Activated T-cell treated with anti-CD3 and anti-CD28 coated beads, Interleukin-2, amount 50 U/mL, for 24 hours (primary cell): Measurements from ENCODE around the gene BRINP3.

ENCODE experiments used
- DNase-seq: peaks from one replicate; pipeline ENCODE4 v3.0.0-alpha.2; 2020
- H3K27ac Mint-ChIP-seq: 2 replicates; pipeline ENCODE4 v1.8.0; 2020; ENCODE audit warnings: mild to moderate bottlenecking, mixed read lengths
- H3K27me3 Mint-ChIP-seq: 2 replicates; pipeline ENCODE4 v1.8.0; 2020; ENCODE audit warnings: mixed read lengths
- H3K36me3 Mint-ChIP-seq: 2 replicates; pipeline ENCODE4 v1.8.0; 2020; ENCODE audit warnings: low read depth, mixed read lengths
- H3K4me1 Mint-ChIP-seq: 2 replicates; pipeline ENCODE4 v1.8.0; 2020; ENCODE audit warnings: low read depth, mixed read lengths
- H3K4me3 Mint-ChIP-seq: 2 replicates; pipeline ENCODE4 v1.8.0; 2020; ENCODE audit warnings: mild to moderate bottlenecking, moderate library complexity, mixed read lengths
- H3K9me3 Mint-ChIP-seq: 2 replicates; pipeline ENCODE4 v1.8.0; 2020; ENCODE audit warnings: mixed read lengths

BRINP3 gene

DNA sequence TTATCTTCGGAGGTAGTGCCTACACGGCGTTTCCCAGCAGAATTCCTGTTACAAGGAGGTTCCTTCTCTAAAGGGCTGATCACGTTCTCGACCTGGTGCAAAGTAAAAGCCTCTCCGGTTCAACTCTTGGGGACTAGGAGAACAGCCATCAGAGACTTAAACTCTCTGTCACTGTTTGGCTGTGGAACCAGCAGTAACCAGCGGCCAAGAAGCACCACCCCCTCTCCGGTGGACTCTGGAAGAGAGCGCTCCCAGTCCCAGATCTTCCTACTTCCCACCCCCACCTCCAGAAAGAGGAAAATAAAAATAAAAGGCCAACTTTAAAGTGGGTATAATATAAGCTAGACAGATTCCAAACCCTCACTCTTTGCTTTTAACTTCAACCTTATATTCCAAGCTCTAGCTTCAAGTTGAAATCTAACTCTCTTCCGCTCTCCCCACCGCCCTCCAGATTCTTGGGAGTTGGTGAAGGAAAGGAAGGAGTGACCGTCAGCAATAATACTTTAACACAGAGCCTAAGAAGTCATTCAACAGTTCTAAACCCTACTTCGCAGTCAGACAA lies 2.9 kb downstream of the BRINP3 start:
- Mint-ChIP-seq H3K36me3 (no peaks in the 10 kb centered on the region), H3K4me1 (peaks cover 7% of the 10 kb centered on the region), H3K9me3 (peaks cover 2% of the 10 kb centered on the region), H3K27ac (no peak overlapping the region), H3K27me3 (peaks cover 53% of the 10 kb centered on the region), H3K4me3 (no peak overlapping the region)
- no peak for DNase-seq

DNA sequence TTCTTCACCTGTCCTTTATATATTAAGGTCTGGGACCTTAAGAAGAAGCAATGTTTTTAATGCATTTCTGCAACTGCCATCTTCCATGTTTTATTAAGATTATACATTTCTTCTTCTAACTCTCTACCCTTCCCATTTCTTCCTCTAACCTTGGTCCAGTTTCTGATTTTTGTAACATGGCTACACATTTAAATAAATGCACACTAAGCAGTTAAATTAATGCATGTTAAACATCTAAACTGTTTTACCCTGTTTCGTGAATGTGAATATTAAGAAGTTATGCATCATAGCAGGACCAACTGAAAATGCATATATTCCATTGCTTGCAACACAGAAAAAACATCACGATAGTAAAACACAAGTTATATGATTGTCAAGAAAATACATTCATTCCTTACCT lies 3.7 kb downstream of the BRINP3 start:
- H3K4me1 Mint-ChIP-seq, result peaks cover 7% of the 10 kb centered on the region
- H3K36me3 Mint-ChIP-seq, result no peaks in the 10 kb centered on the region
- peaks cover 2% of the 10 kb centered on the region for H3K9me3 Mint-ChIP-seq
- peaks cover 48% of the 10 kb centered on the region for H3K27me3 Mint-ChIP-seq
- H3K4me3 Mint-ChIP-seq, result no peak overlapping the region
- no peak overlapping the region for H3K27ac Mint-ChIP-seq
- no peak for DNase-seq

DNA sequence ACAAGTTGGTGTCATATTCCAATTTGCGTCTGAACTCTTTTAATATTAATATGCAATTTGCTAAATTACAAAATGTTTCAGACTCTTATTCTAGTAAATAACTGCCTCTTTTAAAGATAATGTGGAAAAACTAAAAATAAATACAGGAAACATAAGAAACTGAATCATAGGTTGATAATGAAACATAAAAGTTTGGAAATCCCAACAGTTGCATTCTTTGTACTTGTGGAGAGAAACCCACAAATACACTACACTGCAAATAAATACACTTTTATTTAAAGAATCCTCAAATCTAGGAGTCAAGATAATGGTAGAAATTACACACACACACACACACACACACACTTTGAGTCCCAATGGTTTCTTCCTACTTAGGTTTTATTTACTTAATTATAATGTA lies 5.2 kb downstream of the BRINP3 start:
- Mint-ChIP-seq H3K36me3 (no peaks in the 10 kb centered on the region), H3K4me1 (no peaks in the 10 kb centered on the region), H3K27me3 (peaks cover 33% of the 10 kb centered on the region), H3K27ac (no peak overlapping the region), H3K4me3 (no peak overlapping the region), H3K9me3 (peaks cover 2% of the 10 kb centered on the region)
- DNase-seq, result no peak

- Mint-ChIP-seq H3K36me3 (no peaks in the 10 kb centered on the region), H3K4me1 (no peaks in the 10 kb centered on the region), H3K4me3 (no peak overlapping the region), H3K27me3 (peaks cover 29% of the 10 kb centered on the region), H3K27ac (no peak overlapping the region), H3K9me3 (peaks cover 2% of the 10 kb centered on the region)
- DNase-seq, result no peak
These were observed 5.6 kb downstream of the BRINP3 start for GRCh38 chr1:190472042-190472441.

DNA sequence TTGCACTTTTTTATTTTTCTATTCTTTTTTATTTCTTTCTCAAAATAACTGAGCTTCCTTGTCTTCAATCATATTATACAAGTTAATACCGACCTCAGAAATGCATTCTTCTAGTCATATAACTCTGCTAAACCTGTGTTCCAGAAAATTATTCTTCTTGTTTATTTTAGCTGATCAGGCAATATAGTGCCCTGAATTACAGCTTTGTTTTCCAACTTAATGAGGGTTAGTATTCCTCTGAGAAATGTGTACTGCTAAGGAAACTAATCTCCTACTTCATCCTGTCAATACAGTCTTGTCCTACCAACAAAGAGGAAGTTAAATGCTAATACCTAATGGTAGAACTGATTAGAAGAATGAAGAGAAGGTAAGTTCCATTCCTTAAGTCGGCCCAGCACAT lies 13.0 kb downstream of the BRINP3 start:
- Mint-ChIP-seq H3K4me3 (no peak overlapping the region), H3K9me3 (peaks cover 3% of the 10 kb centered on the region), H3K27me3 (no peaks in the 10 kb centered on the region), H3K36me3 (no peaks in the 10 kb centered on the region), H3K27ac (no peak overlapping the region), H3K4me1 (no peaks in the 10 kb centered on the region)
- no peak for DNase-seq

- DNase-seq, result no peak
- no peak overlapping the region for H3K4me3 Mint-ChIP-seq
- no peaks in the 10 kb centered on the region for H3K27me3 Mint-ChIP-seq
- no peaks in the 10 kb centered on the region for H3K4me1 Mint-ChIP-seq
- no peak overlapping the region for H3K27ac Mint-ChIP-seq
- H3K9me3 Mint-ChIP-seq, result peaks cover 3% of the 10 kb centered on the region
- H3K36me3 Mint-ChIP-seq, result no peaks in the 10 kb centered on the region
These were observed 21.5 kb downstream of the BRINP3 start for GRCh38 chr1:190456129-190456528.

DNA sequence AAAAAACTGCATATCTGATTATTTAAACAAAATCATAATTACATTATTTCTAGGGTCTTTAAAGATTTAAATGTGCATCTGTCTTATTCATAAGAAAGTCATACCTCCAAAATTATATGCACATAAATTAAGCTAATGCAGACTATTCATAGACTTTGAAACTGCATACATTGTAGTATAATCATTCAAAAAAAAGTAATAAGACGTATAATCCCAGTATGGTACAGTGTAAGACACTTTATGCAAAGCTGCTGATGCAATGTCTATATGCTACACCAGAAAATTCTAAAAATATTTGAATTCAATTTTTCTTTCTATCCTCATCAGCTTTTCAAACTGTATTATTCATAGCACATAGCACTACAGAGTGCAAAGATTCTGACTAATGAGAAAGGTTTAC lies 22.0 kb downstream of the BRINP3 start:
- H3K4me1 Mint-ChIP-seq, result no peaks in the 10 kb centered on the region

DNA sequence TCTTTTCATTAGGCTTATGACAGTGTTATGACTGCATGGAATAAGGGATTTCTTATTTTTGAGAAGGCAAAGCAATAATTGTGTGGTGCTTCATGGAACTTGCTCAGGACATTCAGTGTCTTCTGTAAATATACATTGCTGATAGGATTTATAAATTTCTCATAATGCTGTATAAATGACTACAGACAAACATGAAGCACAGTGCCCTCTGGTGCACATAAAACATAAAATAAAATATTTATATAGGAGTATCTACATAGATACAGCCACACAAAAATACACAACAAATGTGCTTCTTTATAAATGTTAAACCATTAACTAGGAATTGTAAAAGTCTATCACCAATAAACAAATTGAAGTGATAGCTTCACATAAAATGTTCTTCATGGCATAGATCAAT lies 24.1 kb downstream of the BRINP3 start:
- no peak for DNase-seq
- Mint-ChIP-seq H3K27ac (no peak overlapping the region), H3K4me3 (no peak overlapping the region), H3K9me3 (no peaks in the 10 kb centered on the region), H3K36me3 (no peaks in the 10 kb centered on the region), H3K4me1 (no peaks in the 10 kb centered on the region), H3K27me3 (no peaks in the 10 kb centered on the region)

More for the DNA sequence above, 22.0 kb downstream of the BRINP3 start:
- Mint-ChIP-seq H3K4me3 (no peak overlapping the region), H3K27ac (no peak overlapping the region), H3K9me3 (peaks cover under 1% of the 10 kb centered on the region), H3K36me3 (no peaks in the 10 kb centered on the region), H3K27me3 (no peaks in the 10 kb centered on the region)
- DNase-seq, result no peak

DNA sequence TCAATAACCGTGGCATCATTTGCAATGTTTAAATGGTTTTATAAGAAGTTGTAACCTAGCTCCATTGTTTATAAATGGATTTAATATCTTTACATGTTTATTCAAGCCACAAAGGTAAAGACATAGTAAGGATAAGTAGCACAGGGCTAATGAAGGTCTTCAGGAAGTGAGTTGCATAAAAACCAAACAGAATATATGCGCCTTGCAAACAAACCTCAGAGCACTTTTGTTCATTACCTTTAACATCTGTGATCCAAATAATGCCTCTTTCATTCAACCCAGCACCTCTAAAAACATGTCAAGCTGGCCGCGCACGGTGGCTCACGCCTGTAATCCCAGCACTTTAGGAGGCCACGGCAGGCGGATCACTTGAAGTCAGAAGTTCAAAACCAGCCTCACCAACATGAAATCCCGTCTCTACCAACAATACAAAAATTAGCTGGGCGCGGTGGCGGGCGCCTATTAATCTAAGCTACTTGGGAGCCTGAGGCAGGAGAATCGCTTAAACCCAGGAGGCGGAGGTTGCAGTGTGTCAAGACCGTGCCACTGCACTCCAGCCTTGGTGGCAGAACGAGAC lies 25.3 kb downstream of the BRINP3 start:
- DNase-seq, result no peak

GRCh38 chr1:190444464-190444863 lies 33.2 kb downstream of the BRINP3 start:
- peaks cover under 1% of the 10 kb centered on the region for H3K9me3 Mint-ChIP-seq
- H3K27me3 Mint-ChIP-seq, result no peaks in the 10 kb centered on the region
- no peaks in the 10 kb centered on the region for H3K36me3 Mint-ChIP-seq
- H3K4me3 Mint-ChIP-seq, result no peak overlapping the region
- DNase-seq, result no peak
- H3K4me1 Mint-ChIP-seq, result no peaks in the 10 kb centered on the region
- H3K27ac Mint-ChIP-seq, result no peak overlapping the region

More for the DNA sequence above, 25.3 kb downstream of the BRINP3 start:
- no peak overlapping the region for H3K27ac Mint-ChIP-seq
- no peaks in the 10 kb centered on the region for H3K9me3 Mint-ChIP-seq
- no peaks in the 10 kb centered on the region for H3K4me1 Mint-ChIP-seq
- H3K4me3 Mint-ChIP-seq, result no peak overlapping the region
- H3K27me3 Mint-ChIP-seq, result no peaks in the 10 kb centered on the region
- H3K36me3 Mint-ChIP-seq, result no peaks in the 10 kb centered on the region

DNA sequence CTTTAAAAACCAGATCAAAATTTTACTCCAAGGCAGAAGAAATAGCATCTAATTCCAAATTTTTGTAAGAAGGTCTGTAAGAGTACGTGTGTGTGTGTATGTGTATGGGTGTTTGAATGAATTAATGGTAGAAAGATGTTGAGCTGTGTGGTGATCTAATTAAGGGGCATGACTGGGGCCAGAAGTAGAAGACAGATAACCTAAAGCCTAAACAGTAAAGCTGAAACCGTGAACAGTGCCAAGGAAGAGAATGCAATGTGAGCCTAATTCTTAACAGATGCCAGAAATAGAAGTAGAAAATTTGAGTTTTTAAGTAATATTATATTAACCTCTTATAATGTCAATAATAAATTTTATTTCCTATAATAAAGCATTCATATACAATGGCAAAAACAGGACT lies 38.2 kb downstream of the BRINP3 start:
- peaks cover 8% of the 10 kb centered on the region for H3K9me3 Mint-ChIP-seq

GRCh38 chr1:190436615-190437014 lies 41.0 kb downstream of the BRINP3 start:
- no peak overlapping the region for H3K4me3 Mint-ChIP-seq
- H3K36me3 Mint-ChIP-seq, result no peaks in the 10 kb centered on the region
- no peak overlapping the region for H3K27ac Mint-ChIP-seq
- no peak for DNase-seq
- no peaks in the 10 kb centered on the region for H3K4me1 Mint-ChIP-seq
- H3K9me3 Mint-ChIP-seq, result peaks cover 8% of the 10 kb centered on the region
- no peaks in the 10 kb centered on the region for H3K27me3 Mint-ChIP-seq

More for the DNA sequence above, 38.2 kb downstream of the BRINP3 start:
- Mint-ChIP-seq H3K4me3 (no peak overlapping the region), H3K36me3 (no peaks in the 10 kb centered on the region), H3K4me1 (no peaks in the 10 kb centered on the region), H3K27ac (no peak overlapping the region), H3K27me3 (no peaks in the 10 kb centered on the region)
- DNase-seq, result no peak

GRCh38 chr1:190429932-190430331 lies 47.7 kb downstream of the BRINP3 start:
- H3K9me3 Mint-ChIP-seq, result no peaks in the 10 kb centered on the region
- H3K27me3 Mint-ChIP-seq, result no peaks in the 10 kb centered on the region
- H3K4me3 Mint-ChIP-seq, result no peak overlapping the region
- no peaks in the 10 kb centered on the region for H3K36me3 Mint-ChIP-seq
- H3K4me1 Mint-ChIP-seq, result no peaks in the 10 kb centered on the region
- DNase-seq, result no peak
- H3K27ac Mint-ChIP-seq, result no peak overlapping the region

- Mint-ChIP-seq H3K4me1 (no peaks in the 10 kb centered on the region), H3K27ac (no peak overlapping the region), H3K27me3 (no peaks in the 10 kb centered on the region), H3K36me3 (no peaks in the 10 kb centered on the region), H3K4me3 (no peak overlapping the region), H3K9me3 (no peaks in the 10 kb centered on the region)
- DNase-seq, result no peak
These were observed 48.5 kb downstream of the BRINP3 start for GRCh38 chr1:190429141-190429540.

DNA sequence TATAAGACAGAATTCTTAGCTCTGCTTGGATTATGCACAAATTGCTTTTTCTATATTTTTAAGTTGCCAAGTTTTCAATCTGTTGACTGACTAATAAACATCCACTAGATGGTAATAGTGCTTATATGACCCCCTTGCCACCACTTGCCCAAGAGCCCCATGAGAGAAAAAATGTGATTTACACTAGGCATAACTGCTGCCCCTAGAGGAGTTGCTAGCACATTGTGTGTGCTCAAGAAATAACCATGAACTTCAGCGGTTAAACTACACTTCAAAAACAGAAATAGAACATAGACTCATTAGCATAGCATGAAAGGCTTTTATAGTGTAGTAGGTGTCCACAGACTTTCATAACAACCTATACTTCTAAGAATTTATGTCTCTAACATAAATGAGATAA lies 61.4 kb downstream of the BRINP3 start:
- DNase-seq, result no peak
- Mint-ChIP-seq H3K27me3 (no peaks in the 10 kb centered on the region), H3K4me3 (no peak overlapping the region), H3K27ac (no peak overlapping the region), H3K9me3 (peaks cover 4% of the 10 kb centered on the region), H3K4me1 (no peaks in the 10 kb centered on the region), H3K36me3 (no peaks in the 10 kb centered on the region)

- Mint-ChIP-seq H3K36me3 (no peaks in the 10 kb centered on the region), H3K4me1 (no peaks in the 10 kb centered on the region), H3K9me3 (peaks cover 7% of the 10 kb centered on the region), H3K27ac (no peak overlapping the region), H3K27me3 (no peaks in the 10 kb centered on the region), H3K4me3 (no peak overlapping the region)
- no peak for DNase-seq
These were observed 64.5 kb downstream of the BRINP3 start for GRCh38 chr1:190413142-190413541.
